K562 (cell line): ENCODE measurements around the gene PYGO2. TPM values are rescaled to one million over a fixed set of nuclear protein-coding genes. Genes with fewer than 3 reads are reported as not detected.

Source experiments
- ATAC-seq: fragments of 200-7000 bp; cut with Tn5 transposase; 3 replicates; pipeline ENCODE4 v1.9.1; 2020; ENCODE audit warnings: moderate library complexity
- BruUV-seq: library from RNA; stranded (reverse); fragments of 400-500 nt; replicated peaks from 2 replicates; lab custom pipeline; 2021; lab: Mats Ljungman, UMichigan
- CTCF ChIA-PET: fragments of 300-600 bp; formaldehyde crosslinking; extraction: SDS; loops from one replicate; lab custom pipeline; 2021; ENCODE audit warnings: low intra/inter-chr PET ratio; lab: Yijun Ruan, JAX
- POLR2A ChIA-PET: fragments of 300-600, 350-650 bp; sonication (Branson Sonifier 250); formaldehyde crosslinking; extraction: SDS; loops from one replicate; lab custom pipeline; 2021; ENCODE audit warnings: antibody characterized with exemption, inconsistent platforms; lab: Yijun Ruan, JAX
- DNase-seq, 4 experiments: peaks; one replicate each; pipeline versions ENCODE4 v3.0.0 to v3.0.0-alpha.2; 2011 to 2018; ENCODE audit warnings: low spot score in 3 of 4, mixed read lengths in 3 of 4; ENCODE audit errors: extremely low read depth in 1 of 4
- FAIRE-seq: peaks from 2 replicates; lab custom pipeline; 2011; peaks lifted over from hg19 to GRCh38; lab: Jason Lieb, UNC
- H2AFZ ChIP-seq: 2 replicates; pipeline ENCODE4 v1.6.0; 2011; ENCODE audit warnings: low read depth, low read length, control low read depth, inconsistent platforms
- H3K27ac ChIP-seq: fragments of 200-600 bp; 3 replicates; pipeline ENCODE4 v1.8.0; 2011; ENCODE audit warnings: low read depth, mild to moderate bottlenecking, control low read depth, inconsistent platforms, low read length, moderate library complexity, mixed read lengths; ENCODE audit errors: extremely low read depth
- H3K27me3 ChIP-seq, 2 experiments: fragments of 300-600 bp in 1 of 2; 2 replicates in 1 of 2; 3 replicates in 1 of 2; pipeline versions ENCODE4 v1.6.0 to v1.8.0; 2011; ENCODE audit warnings: inconsistent platforms in 2 of 2, low read length in 2 of 2, mild to moderate bottlenecking in 1 of 2, mixed read lengths in 1 of 2, moderate library complexity in 1 of 2; ENCODE audit not compliant: control insufficient read depth in 2 of 2, insufficient read depth in 2 of 2
- H3K36me3 ChIP-seq: fragments of 300-600 bp; 3 replicates; pipeline ENCODE4 v1.8.0; 2011; ENCODE audit warnings: mild to moderate bottlenecking, low read length, inconsistent platforms; ENCODE audit not compliant: control insufficient read depth, insufficient read depth
- H3K4me1 ChIP-seq, 2 experiments: fragments of 200-600 bp in 1 of 2; replicated peaks in 1 of 2; 2 replicates in 1 of 2; 3 replicates in 1 of 2; pipeline versions ENCODE4 v1.5.1 to v1.8.0; 2011; ENCODE audit warnings: inconsistent platforms in 2 of 2, low read length in 2 of 2, mild to moderate bottlenecking in 1 of 2, mixed read lengths in 1 of 2, moderate library complexity in 1 of 2; ENCODE audit not compliant: control insufficient read depth in 2 of 2, insufficient read depth in 2 of 2
- H3K4me2 ChIP-seq: 2 replicates; pipeline ENCODE4 v1.6.1; 2011; ENCODE audit warnings: low read length, control low read depth, inconsistent platforms, mixed read lengths; ENCODE audit not compliant: insufficient read depth
- H3K4me3 ChIP-seq: fragments of 200-600 bp; sonication (generic), shearing (Covaris generic); 2 replicates; pipeline ENCODE4 v1.5.1; 2016; ENCODE audit warnings: control low read depth, inconsistent platforms
- H3K79me2 ChIP-seq: fragments of 200-600 bp; 3 replicates; pipeline ENCODE4 v1.8.0; 2011; ENCODE audit warnings: low read length, inconsistent platforms; ENCODE audit not compliant: control insufficient read depth, insufficient read depth
- H3K9ac ChIP-seq, 2 experiments: 2 replicates each; pipeline versions ENCODE4 v1.6.0 to v1.6.1; 2011; ENCODE audit warnings: low read depth in 2 of 2, low read length in 2 of 2, control low read depth in 1 of 2, inconsistent platforms in 1 of 2, mild to moderate bottlenecking in 1 of 2, mixed read lengths in 1 of 2; ENCODE audit not compliant: insufficient read depth in 1 of 2
- H3K9me1 ChIP-seq: one replicate; pipeline ENCODE4 v1.6.0; 2011; ENCODE audit warnings: inconsistent platforms, mild to moderate bottlenecking, low read length, moderate library complexity; ENCODE audit not compliant: control insufficient read depth, insufficient read depth
- H3K9me3 ChIP-seq: replicated peaks from 2 replicates; pipeline ENCODE4 v1.5.1; 2011; ENCODE audit warnings: low read depth, low read length, inconsistent platforms; ENCODE audit not compliant: control insufficient read depth, insufficient read depth
- H4K20me1 ChIP-seq: replicated peaks from 2 replicates; pipeline ENCODE4 v1.6.1; 2011; ENCODE audit warnings: low read length, inconsistent platforms, mixed read lengths; ENCODE audit not compliant: control insufficient read depth, insufficient read depth
- HMGN3 ChIP-seq: IDR thresholded peaks from 2 replicates; pipeline ENCODE4 v1.6.1; 2011; ENCODE audit warnings: borderline replicate concordance, low read depth, mild to moderate bottlenecking, mixed read lengths, low read length; ENCODE audit not compliant: insufficient read length; ENCODE audit errors: extremely low read depth
- ZFP36 ChIP-seq: fragments of 150-350 bp; IDR thresholded peaks from 2 replicates; pipeline ENCODE4 v1.6.1; 2018; ENCODE audit warnings: low read length, low read depth; ENCODE audit not compliant: partially characterized antibody
- WGBS: fragments of 100-300 bp; shearing (Covaris generic); methylation state at CpG from one replicate; pipeline ENCODE4 v1.1.6; 2016; ENCODE audit warnings: low coverage, mixed read lengths; ENCODE audit not compliant: insufficient coverage; ENCODE audit errors: missing lambda C conversion rate; 5-methylcytosine and 5-hydroxymethylcytosine counted together
- in situ Hi-C: fragments of 300-500 bp; cut with MboI; formaldehyde crosslinking; loops from 4 replicates; pipeline ENCODE4 v1.15.0; 2018; ENCODE audit warnings: inconsistent platforms, mixed read lengths
- intact Hi-C: fragments of 100-400 bp; cut with micrococcal nuclease; formaldehyde crosslinking; loops from 2 replicates; pipeline ENCODE4 v1.14.2; 2022
- polyA plus RNA-seq, 8 experiments: library from polyadenylated mRNA; depleted of rRNA in 4 of 8; stranded (reverse) in 5 of 8; unstranded in 3 of 8; fragments of >200 nt; fragmentation: Nextera tagmentation in 2 of 8; fragmentation: Illumina TruSeq in 1 of 8; extraction: Ambion mirVana in 2 of 8; extraction: Trizol in 1 of 8; gene quantifications; 2 replicates each; pipeline versions ENCODE4 v1.2.1 to v1.2.3, GENCODE V29; 2011 to 2014; ENCODE audit warnings: inconsistent platforms in 1 of 8, missing spikeins in 1 of 8
- total RNA-seq, 7 experiments: library from RNA; depleted of rRNA in 6 of 7; stranded (reverse); fragments of >200 nt in 6 of 7; fragmentation: Illumina TruSeq in 2 of 7; extraction: Trizol in 2 of 7; gene quantifications; 2 replicates each; pipeline versions ENCODE4 v1.2.1 to v1.2.3, GENCODE V29; 2011 to 2021; ENCODE audit warnings: low replicate concordance in 1 of 7
- TF ChIP-seq, protein P1 (sequence below): fragments of 200-800 bp; sonication (Bioruptor generic); IDR thresholded peaks from 2 replicates; pipeline ENCODE4 v1.6.1; 2016; ENCODE audit warnings: missing genetic modification characterization, missing compliant biosample characterization
- TF ChIP-seq, protein P2 (sequence below): fragments of 450-650 bp; IDR thresholded peaks from 2 replicates; pipeline ENCODE4 v1.7.1; 2018; ENCODE audit warnings: mild to moderate bottlenecking, low read depth; ENCODE audit not compliant: partially characterized antibody

Gene PYGO2
- total and polyA plus RNA-seq, 9 of the 15 experiments (the other 6 are each of a cell fraction or from before 2014, with no cell fraction given) = 8.3 to 36.2 (median 18.2) TPM

DNA sequence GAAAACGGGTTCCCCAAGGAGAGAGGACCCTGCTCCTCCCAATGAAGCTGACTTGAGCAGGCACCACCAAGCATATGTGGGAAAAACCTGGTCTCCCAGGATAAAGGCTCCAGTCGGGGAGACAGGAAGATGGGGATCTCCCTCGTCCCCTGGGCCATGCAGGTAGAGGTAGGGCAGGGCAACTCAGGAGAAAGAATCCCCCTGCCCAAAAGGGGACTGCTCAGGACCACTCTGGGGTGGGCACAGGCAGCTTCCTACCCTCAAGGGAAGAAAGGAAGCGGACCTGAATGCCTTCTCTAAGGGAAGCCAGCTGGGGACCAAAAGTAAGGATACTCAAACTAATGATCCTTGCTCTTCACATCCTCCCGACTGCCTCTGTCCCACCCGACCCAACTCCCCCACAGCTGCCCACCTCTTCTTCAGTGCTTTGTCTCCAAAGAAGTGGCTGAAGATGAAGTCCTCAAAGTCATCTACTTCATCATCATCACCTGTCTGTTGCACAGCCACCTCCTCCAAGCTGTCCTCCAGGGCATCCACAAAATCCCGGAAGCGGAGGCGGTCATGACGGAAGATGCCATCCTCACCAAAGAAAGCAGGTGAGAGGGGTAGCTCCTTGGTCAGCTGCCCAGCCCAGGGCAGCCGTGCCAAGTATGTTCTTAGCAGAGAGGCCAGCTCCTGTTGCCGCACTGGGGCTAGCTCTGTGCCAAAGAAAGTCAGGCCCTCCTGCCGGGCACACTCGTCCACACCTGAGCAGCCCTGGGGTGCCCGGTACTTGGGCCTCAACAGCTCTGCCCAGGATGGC lies 16.2 kb downstream of the PYGO2 start:
- CTCF ChIA-PET = interaction anchor here (0.7 to 1.4 kb wide), 2 partner anchors 117 to 386 kb away, joined by 4 read pairs; no protein-coding TSS in a partner anchor
- no peaks in the 10 kb centered on the region for H3K79me2 ChIP-seq
- DNase-seq = no peak
- H3K4me2 ChIP-seq = no peak overlapping the region
- no peak overlapping the region for H3K4me3 ChIP-seq
- no peak overlapping the region for H2AFZ ChIP-seq
- TF ChIP-seq, protein P1, sequence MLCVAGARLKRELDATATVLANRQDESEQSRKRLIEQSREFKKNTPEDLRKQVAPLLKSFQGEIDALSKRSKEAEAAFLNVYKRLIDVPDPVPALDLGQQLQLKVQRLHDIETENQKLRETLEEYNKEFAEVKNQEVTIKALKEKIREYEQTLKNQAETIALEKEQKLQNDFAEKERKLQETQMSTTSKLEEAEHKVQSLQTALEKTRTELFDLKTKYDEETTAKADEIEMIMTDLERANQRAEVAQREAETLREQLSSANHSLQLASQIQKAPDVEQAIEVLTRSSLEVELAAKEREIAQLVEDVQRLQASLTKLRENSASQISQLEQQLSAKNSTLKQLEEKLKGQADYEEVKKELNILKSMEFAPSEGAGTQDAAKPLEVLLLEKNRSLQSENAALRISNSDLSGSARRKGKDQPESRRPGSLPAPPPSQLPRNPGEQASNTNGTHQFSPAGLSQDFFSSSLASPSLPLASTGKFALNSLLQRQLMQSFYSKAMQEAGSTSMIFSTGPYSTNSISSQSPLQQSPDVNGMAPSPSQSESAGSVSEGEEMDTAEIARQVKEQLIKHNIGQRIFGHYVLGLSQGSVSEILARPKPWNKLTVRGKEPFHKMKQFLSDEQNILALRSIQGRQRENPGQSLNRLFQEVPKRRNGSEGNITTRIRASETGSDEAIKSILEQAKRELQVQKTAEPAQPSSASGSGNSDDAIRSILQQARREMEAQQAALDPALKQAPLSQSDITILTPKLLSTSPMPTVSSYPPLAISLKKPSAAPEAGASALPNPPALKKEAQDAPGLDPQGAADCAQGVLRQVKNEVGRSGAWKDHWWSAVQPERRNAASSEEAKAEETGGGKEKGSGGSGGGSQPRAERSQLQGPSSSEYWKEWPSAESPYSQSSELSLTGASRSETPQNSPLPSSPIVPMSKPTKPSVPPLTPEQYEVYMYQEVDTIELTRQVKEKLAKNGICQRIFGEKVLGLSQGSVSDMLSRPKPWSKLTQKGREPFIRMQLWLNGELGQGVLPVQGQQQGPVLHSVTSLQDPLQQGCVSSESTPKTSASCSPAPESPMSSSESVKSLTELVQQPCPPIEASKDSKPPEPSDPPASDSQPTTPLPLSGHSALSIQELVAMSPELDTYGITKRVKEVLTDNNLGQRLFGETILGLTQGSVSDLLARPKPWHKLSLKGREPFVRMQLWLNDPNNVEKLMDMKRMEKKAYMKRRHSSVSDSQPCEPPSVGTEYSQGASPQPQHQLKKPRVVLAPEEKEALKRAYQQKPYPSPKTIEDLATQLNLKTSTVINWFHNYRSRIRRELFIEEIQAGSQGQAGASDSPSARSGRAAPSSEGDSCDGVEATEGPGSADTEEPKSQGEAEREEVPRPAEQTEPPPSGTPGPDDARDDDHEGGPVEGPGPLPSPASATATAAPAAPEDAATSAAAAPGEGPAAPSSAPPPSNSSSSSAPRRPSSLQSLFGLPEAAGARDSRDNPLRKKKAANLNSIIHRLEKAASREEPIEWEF (CRISPR knock-in tag) = no peak
- TF ChIP-seq HMGN3 (no peak), ZFP36 (peak; percentile 92)
- TF ChIP-seq, protein P2, sequence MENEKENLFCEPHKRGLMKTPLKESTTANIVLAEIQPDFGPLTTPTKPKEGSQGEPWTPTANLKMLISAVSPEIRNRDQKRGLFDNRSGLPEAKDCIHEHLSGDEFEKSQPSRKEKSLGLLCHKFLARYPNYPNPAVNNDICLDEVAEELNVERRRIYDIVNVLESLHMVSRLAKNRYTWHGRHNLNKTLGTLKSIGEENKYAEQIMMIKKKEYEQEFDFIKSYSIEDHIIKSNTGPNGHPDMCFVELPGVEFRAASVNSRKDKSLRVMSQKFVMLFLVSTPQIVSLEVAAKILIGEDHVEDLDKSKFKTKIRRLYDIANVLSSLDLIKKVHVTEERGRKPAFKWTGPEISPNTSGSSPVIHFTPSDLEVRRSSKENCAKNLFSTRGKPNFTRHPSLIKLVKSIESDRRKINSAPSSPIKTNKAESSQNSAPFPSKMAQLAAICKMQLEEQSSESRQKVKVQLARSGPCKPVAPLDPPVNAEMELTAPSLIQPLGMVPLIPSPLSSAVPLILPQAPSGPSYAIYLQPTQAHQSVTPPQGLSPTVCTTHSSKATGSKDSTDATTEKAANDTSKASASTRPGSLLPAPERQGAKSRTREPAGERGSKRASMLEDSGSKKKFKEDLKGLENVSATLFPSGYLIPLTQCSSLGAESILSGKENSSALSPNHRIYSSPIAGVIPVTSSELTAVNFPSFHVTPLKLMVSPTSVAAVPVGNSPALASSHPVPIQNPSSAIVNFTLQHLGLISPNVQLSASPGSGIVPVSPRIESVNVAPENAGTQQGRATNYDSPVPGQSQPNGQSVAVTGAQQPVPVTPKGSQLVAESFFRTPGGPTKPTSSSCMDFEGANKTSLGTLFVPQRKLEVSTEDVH = no peak
- 0 out of 2 replicates have a peak, but pooled peaks cover 3% of the 10 kb centered on the region for H4K20me1 ChIP-seq
- H3K4me1 ChIP-seq = peaks cover 25 to 53% of the 10 kb centered on the region in 2 experiments; a peak in 4 of 5 replicates
- POLR2A ChIA-PET = interaction anchor here (0.6 to 1.0 kb wide), 4 partner anchors 9 to 409 kb away, joined by 3 to 4 read pairs (median 4); partner anchors contain the start of gene SHC1
- 60% methylated on average over 14 of the region's 15 CpGs for WGBS
- no peaks in the 10 kb centered on the region for H3K27me3 ChIP-seq
- no peak for FAIRE-seq
- ATAC-seq = no peak
- H3K9ac ChIP-seq = peak overlapping the region in 1 of 2 experiments; percentile 81; a peak in 1 of 4 replicates
- no peak overlapping the region for H3K27ac ChIP-seq
- TSS peak; percentile 65 for BruUV-seq
- no peaks in the 10 kb centered on the region for H3K9me3 ChIP-seq
- intact Hi-C loops = no loop called here
- H3K36me3 ChIP-seq = no peaks in the 10 kb centered on the region; the same call in 2 of the 3 replicates
- in situ Hi-C loops = no loop called here
- H3K9me1 ChIP-seq = no peaks in the 10 kb centered on the region
